Ammon's horn (tissue), 1 donor: ENCODE measurements around the gene NBPF3.

ENCODE experiments used
- DNase-seq: peaks from one replicate; pipeline ENCODE4 v3.0.0-alpha.2; 2016; ENCODE audit warnings: low spot score

Gene NBPF3

DNA sequence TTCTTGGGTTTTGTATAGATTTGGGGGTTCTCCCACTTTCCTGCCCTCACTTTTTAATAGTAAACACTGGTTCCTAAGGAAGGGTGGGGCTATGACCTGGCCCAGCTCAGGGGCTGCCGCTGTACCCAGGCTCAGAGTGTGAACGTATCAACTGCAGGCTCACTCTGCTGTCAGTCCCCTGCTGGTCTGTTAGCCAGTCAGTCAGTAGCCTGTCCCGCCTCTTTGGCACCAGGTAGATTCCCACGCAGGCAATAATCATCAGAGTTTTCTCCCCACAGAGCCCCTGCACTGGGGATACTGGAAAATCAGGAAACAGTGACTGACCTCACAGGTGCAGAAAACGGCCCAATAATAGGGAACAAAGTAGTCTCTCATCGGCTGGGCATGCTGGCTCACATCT, 54.3 kb downstream of the NBPF3 start:
- DNase-seq = no peak

DNA sequence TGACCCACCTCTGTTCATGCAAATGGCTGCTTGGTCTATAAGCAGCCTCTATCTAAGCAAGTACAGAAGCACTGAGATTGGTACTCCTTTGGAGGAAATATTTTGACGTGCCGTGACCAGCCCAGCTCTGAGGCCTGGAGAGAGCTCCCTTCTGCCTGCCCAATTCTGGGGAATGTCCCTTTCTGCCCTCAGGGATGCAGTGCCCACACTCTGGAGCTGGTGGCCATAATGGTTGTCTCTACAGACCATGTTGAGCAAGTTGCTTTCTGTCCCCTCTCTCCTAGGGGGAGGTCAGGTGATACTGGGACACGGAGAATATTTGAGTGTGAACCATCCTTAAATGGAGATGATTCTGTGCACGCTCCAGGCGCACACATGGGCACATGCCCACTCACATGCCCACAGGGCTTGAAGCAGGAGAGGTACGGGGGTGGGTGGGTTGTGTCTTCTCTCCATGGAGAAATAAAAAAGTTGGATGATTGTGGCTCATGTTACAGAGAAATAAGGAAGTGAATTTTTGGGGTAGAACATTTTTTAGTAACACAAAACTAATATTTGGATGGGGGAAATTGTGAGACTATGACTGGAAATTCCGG, 55.4 kb downstream of the NBPF3 start:
- no peak for DNase-seq

DNA sequence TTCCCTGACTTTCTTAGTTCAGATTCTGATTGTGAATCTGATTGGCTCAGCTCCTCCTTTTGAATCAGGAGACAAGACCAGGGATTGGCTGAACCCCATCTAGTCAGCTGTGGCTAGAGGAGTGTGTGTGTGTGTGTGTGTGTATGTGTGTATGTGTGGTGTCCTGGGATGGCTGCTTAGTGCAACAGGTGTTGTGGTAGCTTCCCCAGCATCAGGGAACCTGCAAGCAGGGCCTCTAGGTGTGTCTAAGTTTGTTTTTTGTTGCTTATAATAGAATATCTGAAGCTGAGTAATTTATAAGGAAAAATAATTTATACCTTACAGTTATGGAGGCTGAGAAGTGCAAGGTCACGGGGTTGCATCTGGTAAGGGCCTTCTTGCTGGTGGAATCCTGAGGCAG, 56.1 kb downstream of the NBPF3 start:
- no peak for DNase-seq

DNA sequence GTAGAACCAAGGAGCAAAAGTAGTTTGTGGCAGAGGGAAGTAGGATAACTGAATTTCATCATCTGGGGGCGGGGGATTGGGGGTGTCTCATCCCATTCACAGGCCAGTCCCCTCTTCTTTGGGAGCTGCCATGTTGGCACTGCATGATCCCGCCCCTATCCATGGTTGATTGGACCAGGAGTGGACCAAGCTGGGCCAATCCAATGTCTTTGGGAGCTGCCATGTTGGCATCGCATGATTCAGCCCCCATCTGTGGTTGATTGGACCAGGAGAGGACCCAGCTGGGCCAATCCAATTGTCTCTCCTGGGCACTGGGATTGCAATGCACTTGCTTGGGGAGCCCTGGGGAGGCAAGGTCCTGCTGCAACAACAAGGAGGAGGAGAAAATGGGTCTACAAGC, 56.9 kb downstream of the NBPF3 start:
- no peak for DNase-seq

DNA sequence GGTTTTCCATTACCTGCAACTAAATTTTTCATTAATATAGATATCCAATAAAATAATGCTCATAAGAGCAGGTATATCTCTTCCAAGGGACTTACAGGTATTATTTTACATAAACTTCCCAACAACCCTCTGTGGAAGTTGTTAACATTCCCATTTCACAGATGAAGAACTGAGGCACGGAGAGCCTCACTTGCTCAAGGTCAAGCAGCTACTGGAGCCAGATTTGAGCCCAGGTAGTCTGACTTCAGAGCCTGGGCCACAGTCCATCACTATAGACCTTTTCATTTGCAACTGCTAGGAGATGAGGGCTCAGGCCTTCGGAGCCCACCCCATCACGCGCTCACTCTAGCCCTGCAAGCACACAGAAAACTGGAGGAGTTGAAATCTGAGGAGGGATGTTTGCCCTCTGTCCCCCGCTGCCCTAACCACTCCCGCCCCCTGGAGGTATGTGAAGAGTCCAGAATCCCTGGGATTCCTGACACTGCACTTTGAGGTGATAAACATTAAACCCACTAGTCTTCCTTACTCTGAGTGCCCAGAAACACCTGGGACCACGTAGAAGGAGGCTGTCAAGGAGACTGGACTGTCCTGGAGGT, 57.6 kb downstream of the NBPF3 start:
- DNase-seq = no peak

DNA sequence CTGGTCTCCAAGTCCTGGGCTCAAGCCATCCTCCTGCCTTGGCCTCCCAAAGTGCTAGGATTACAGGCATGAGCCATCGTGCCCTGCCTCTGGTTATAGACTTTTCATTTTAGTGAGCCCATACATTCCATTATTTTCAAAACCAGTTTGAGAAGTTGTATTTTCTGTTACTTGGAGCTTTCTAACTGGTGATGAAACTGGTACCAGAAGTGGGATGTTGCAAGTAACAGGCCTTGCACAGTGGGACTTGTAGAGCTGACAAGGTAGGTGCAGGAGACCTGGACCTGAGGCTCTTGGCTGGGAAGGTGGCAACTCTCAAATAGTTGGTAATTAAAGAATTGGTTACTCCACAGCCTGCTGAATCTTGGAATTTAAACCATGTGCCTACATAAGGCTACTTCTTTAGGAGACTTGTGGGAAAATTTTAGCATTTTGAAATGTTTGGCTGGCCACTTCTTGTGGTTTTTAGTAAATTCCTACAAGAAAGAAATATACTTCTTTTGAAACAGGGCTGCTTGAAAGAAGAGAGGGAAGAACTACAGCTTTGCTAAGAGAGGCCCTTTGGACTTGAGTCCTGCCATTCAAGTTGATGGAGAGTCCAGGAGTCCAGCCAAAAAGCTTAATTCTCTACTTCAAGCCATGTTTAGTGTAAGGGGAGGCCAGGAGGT, 59.5 kb downstream of the NBPF3 start:
- no peak for DNase-seq

DNA sequence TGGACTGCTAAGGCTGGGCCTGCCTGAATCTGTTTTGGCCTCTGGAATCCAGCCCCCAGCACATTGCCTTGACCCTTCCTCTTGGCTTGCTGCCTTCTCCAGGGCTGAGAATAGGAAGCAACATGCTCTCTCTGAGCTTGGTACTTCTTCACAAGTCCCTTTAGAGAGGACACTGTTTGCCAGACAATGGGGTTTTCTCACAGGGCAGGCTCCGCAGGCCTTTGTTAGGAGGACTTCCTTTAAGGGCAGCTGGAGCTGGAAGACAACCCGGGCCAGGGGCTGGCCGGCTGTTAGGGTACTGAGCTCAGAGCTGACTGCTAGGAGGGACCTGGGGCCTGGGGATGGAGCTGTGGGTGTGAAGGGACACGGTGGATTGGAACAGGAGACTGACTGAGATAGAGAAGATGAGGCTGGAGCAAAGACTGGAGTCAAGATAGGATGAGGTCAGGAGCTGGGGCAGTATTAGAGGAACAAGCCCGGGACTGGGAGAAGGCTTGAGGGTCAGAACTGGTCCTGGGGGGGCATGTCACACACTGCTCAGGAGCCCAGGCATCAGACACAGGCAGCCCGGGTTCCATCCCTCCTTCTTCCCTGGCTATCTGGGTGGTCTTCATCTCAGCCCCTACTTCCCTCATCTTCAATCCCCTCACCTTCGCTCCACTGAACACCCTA, 63.9 kb downstream of the NBPF3 start:
- no peak for DNase-seq

DNA sequence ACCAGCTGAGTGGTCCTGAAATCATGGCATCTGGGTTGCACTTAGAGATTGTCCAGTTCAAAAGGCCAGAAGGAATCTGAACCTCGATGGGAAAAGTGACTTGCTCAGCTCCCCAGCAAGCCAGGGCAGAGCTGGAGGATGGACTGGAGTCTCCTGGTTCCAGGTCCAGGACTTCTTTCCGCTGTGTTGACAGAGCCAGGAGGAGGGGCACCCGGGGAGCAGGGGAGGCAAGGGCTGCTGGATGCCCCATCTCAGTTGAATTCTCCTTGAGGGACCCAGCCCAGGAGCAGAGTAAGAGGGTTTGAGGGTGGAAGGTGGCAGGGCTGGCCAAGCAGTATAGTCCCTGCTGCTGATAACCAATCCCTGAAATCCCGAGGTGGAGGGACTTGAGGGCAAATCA, 66.9 kb downstream of the NBPF3 start:
- no peak for DNase-seq

DNA sequence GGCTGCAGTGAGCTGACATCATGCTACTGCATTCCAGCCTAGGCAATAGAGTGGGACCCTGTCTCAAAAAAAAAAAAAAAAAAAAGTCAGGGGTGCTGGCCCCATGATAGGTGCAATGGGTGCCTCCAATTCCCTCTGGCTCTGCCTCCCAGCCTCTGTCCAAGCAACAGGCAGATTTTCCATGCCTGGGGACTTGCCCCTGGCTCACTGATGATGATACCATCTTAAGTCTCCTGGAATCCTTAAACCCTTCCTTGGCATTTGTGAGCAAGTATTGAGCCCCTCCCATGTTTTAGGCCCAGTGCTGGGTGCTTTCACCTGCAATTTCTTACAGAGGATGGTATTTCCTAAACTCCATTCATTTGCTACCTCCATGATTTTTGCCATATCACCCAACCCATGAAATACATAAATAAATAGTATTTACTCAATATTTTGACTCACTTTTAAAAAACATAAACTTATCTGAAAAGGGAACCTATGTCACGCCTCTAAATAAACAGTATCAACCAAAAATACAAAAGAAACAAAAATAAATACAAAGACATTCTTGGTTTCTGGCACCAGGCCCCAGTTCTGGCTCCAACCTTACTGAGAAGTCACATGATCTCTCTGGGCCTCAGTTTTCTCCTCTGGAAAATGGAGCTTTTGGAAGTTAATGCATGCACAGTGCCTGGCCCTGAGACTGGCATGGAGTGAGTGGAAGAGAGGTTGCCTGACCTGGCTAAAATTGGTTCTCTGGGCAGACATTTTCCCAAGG, 67.8 kb downstream of the NBPF3 start:
- no peak for DNase-seq

DNA sequence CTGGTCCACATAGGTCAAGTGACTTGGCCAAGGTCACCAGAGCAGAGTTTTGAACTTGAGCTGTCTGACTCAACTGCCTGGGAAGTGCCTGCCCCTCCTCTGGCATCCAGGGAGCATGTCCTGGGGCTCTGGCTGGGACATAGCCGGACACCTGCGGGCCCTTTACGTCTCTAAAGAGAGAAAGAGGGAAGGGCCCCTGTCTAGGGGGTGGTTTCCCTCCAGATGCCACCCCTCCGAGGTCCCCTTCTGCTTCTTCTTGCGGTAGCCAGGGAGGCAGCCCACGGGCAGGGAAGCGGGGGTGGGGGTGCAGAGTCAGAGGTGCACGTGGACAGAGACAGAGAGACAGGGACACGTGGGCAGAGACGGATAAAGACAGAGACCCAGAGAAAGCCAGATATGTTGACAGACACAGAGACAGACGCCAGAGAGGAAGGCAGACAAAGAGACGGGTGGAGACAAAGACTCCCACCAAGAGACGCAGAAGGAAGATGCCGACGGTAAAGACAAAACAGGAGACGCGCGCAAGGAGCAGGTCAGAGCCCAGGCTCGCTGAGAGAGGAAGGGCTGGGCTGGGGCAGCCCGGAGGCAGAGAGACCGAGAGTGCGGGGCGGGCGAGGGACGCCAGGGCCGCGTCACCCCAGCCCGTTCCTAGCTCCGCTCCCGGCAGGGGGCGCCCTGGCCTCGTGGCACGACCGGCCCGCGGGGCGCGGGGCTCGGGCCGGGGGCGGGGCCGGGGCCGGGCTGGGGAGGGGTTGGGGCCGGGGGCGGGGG, 68.8 kb downstream of the NBPF3 start:
- peak; percentile 39 for DNase-seq

DNA sequence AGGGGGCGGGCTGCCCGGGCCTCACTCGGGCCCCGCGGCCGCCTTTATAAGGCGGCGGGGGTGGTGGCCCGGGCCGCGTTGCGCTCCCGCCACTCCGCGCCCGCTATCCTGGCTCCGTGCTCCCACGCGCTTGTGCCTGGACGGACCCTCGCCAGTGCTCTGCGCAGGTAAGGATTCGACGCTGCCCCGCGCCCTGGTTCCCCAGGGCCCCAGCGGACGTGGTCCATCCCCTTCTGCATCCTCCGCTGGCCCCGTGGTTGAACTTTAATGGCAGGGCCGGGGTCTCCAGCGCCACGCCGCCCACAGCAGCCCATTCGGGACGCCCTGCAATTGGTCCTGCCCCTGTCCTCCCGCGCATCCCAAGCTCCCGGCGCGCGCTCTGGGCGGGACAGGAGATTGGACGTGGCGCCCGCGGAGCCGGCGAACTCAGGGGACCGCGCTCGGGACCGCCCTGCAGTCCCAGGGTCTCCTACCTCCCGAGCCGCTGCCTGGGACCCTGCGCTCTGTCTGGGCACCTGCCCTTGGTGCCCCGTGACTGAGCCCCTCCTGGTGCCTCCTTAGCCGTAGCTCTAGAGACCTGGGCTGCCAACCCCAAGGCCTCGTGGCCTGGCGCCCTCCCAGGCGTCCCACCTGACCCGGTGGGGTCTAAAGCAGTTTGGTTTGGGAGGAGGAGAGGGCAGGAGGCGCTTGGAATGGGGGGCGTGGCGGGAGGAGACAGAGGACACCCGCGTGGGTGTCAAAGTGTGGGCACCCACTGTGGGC, 69.6 kb downstream of the NBPF3 start, which contains the start of gene ALPL:
ALPL (plus strand) TSS at position 73 of the 762 bp plus-strand sequence. CDS start 44,659 bp downstream, outside the sequence.
- no peak for DNase-seq

DNA sequence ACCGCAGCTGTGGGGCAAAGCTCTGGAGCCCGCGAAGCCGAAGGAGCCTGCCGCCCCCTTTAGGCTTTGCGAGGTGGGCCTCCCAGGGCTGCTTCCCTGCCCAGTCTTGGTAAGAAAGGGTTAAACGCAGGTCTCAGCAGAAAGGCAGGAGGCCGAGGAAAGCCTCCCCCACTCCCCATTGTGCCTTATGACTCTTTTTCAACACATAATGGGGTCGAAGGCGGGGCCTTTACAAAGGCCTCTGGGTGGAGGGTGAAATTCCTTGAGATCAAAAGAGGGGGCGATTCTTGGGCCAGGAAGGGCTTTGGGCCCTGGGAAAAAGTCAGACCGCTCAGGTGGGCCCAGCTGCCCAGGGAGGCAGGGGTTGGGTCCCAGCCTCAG, 70.2 kb downstream of the NBPF3 start:
- no peak for DNase-seq

DNA sequence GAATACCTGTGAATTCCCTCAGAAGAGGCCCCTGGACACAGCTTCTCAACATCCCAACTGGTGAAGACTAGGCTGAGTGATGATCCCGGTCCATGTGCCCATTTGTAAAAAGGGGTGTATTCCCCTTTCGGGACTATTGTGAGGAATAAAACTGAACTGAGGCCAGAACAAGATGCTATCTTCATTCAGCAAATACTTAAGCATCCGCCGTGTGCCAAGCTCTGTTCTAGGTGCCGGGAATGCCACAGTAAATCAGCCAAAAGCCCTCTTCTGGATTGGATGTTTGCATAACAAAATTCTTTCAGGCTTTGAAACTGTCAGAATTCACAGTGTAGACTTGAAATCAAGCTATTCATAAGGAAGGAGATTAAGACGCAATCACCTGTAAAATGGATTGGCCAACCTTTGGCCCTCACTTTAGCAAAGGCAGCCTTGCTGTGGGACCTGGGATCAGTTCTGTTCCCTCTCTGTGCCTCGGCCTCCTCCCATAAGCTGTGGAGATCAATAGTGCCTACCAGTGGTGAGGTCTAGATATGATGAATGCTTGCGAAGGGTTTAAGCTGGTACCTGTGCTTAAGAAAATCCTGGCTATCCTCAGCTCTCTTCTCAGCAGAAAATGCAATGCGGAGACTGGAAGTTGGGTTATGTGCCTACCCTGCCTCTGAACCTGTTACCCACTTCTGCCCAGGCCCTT, 71.1 kb downstream of the NBPF3 start:
- DNase-seq = no peak

DNA sequence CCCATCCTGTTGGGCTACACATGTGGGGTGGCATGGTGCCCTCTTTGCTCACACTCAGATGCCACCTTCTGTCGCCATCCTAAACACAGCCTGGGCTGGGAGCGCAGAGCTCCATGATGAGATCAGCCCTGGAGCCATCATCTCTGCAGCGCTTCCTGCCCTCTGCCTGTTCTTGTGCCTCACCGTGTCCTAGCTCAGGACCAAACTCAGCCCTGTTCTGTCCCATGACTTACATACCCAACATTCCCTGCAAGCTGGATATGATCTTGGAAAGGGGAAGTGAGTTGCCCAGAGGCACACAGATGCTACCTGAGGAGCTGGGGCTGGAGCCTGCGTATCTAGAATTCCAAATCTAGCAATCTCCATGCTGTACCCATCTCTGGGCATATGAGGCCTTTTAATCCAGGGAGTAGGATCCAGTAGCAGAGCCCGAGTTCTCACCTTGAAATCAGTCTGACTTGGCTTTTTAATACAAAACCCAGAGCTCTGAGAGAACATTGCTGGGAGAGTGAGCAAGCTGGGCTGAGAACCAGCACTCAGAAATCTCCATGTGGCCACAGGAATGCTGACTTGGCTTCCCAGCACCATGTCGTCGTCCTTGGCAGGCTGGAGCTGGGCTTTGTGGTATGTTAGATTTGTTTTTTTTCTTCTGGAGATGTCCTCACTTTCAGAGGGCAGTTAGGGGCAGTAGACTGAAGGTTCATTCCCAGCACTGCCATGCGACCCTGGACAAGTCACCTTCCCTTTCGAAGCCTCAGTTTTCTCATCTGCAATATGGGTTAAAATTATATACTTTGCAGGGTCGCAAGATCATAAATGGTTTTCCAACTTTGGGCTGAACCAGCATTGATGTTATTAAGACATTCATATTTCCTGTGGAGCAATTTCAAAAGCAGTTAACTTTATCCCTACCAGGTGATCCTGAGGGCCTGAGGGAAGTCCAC, 71.9 kb downstream of the NBPF3 start:
- peak; percentile 31 for DNase-seq

DNA sequence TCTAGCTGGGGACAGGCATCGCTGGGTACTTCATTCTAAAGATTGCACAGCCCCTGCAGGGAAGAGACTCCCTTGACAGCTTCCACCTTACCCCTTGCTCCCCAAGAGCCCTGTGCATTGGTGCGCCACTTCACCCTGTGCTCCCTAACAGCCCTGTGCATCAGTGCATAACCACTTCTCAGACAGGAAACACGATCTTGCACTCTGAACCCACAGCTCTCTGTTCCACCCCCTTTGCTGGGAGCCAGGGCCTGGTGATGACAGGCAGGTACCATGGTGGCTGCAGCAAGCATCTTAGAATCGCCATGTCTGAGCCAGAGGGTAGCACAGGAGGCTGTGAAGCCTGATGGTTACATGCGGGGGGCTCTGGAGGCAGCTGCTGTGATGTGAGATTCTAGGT, 74.3 kb downstream of the NBPF3 start:
- no peak for DNase-seq

DNA sequence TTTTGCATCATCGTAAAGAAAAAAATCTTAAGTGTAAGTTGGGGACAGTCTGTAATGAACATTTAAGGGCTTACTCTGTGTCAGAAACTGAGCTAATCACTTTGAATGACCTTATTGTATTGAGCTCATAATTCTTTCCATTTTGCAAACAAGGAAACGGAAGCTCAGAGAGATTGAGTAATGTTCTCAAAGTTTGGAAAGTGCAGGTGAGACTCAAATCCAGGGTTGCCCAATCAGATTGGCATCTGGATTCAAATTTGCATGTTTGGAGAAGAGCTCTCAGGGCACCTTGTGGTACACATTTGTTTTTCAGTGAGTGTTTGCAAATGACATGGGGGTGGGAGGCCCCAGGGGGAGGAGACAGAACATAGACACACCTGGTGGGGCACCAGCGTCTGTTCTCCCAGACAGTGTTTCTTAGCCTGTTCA, 77.2 kb downstream of the NBPF3 start:
- no peak for DNase-seq

DNA sequence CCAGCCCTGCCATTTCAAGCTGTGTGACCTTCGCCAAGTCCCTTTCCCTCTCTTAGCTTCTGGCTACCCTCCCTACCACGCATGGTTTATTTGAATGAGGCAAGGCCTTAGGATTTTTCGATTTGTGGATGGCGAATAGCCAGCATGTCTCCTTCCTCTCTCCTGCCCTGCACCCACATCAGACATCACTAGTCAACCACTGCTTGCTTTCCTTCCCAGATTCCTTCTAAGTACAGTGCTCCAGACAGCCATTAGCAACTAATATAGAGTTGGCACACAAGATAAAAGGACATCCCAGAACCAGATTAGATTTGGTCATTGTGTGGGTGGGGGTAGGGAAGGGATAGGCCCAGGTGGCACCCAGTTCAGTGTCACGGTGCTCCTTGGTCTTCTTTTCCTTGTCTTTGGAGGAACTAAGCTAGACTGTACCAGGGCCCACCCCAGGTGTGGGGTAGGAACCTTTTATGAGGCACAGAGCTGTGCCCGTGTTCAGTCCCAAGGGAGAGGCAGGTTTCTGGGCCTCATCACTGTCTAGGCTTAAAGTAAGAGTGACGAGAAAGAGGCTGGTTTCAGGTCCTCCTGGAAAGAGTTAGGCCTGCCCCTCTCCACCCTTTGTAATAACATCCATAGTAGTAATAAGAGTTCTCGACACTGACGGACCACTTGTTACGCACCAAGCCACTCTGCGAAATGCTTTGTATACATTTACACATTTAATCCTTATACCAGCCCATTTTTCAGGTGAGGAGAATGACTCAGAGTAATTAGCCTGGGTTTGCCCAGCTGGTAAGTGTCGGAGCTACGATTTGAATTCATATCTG, 77.9 kb downstream of the NBPF3 start:
- no peak for DNase-seq
